K562 (cell line): ENCODE results near the gene AGAP3. TPM values are rescaled to one million over a fixed set of nuclear protein-coding genes. Genes with fewer than 3 reads are reported as not detected.

Experiments used
- BRD4 ChIP-seq: fragments of 200-600 bp; sonication (generic); IDR thresholded peaks from 2 replicates; pipeline ENCODE4 v1.6.1; 2017; ENCODE audit warnings: inconsistent platforms
- DDX20 ChIP-seq: fragments of 450-650 bp; IDR thresholded peaks from 2 replicates; pipeline ENCODE4 v1.6.1; 2016; ENCODE audit warnings: missing genetic modification characterization, low read depth, mild to moderate bottlenecking, missing compliant biosample characterization, moderate library complexity
- FOXK1 ChIP-seq: sonication (generic); formaldehyde crosslinking; IDR thresholded peaks from 2 replicates; pipeline ENCODE4 v1.8.0; 2022; ENCODE audit warnings: missing genetic modification reagents, mild to moderate bottlenecking, borderline replicate concordance
- HLTF ChIP-seq: fragments of 450-650 bp; IDR thresholded peaks from 2 replicates; pipeline ENCODE4 v1.6.1; 2016
- LCOR ChIP-seq: sonication (generic); formaldehyde crosslinking; IDR thresholded peaks from 2 replicates; pipeline ENCODE4 v1.8.0; 2022; ENCODE audit warnings: mild to moderate bottlenecking, missing genetic modification reagents
- MLLT1 ChIP-seq, 2 experiments: fragments of 450-650 bp; IDR thresholded peaks; 2 replicates each; pipeline ENCODE4 v1.6.1; 2016
- MTA3 ChIP-seq: fragments of 450-650 bp; formaldehyde crosslinking; IDR thresholded peaks from 2 replicates; pipeline ENCODE4 v1.6.1; 2017; ENCODE audit warnings: mild to moderate bottlenecking, borderline replicate concordance
- NCOA1 ChIP-seq: fragments of 450-650 bp; IDR thresholded peaks from 2 replicates; pipeline ENCODE4 v1.6.1; 2016; ENCODE audit warnings: low read depth
- NFIX ChIP-seq: fragments of 250-450 bp; sonication (Bioruptor Pico); IDR thresholded peaks from 2 replicates; pipeline ENCODE4 v1.4.0; 2020; ENCODE audit warnings: low read depth, mild to moderate bottlenecking, moderate library complexity
- NR1H2 ChIP-seq: sonication (generic); formaldehyde crosslinking; IDR thresholded peaks from 2 replicates; pipeline ENCODE4 v1.4.0; 2020; ENCODE audit warnings: mild to moderate bottlenecking, missing genetic modification reagents
- PKNOX1 ChIP-seq: fragments of 450-650 bp; IDR thresholded peaks from 2 replicates; pipeline ENCODE4 v1.6.1; 2016
- RBBP5 ChIP-seq: fragments of 200-600 bp; sonication (generic); IDR thresholded peaks from 2 replicates; pipeline ENCODE4 v1.6.1; 2012; ENCODE audit warnings: borderline replicate concordance, mild to moderate bottlenecking, low read length, control low read depth, inconsistent platforms; ENCODE audit not compliant: insufficient read depth, poor library complexity, severe bottlenecking
- RBM25 ChIP-seq: fragments of 200-400 bp; formaldehyde crosslinking; IDR thresholded peaks from 2 replicates; pipeline ENCODE4 v1.6.1; 2018; ENCODE audit warnings: low read length, low read depth, moderate library complexity; ENCODE audit not compliant: severe bottlenecking
- STAT5A ChIP-seq: IDR thresholded peaks from 2 replicates; pipeline ENCODE4 v1.6.1; 2012; ENCODE audit warnings: low read length, inconsistent platforms, borderline replicate concordance
- ZBED1 ChIP-seq: IDR thresholded peaks from 2 replicates; pipeline ENCODE4 v1.6.1; 2014
- ZNF316 ChIP-seq: fragments of 450-650 bp; IDR thresholded peaks from 2 replicates; pipeline ENCODE4 v1.6.1; 2016
- ZNF354B ChIP-seq: fragments of 250-450 bp; sonication (Bioruptor Pico); IDR thresholded peaks from 2 replicates; pipeline ENCODE4 v1.4.0; 2020
- ZNF507 ChIP-seq: conservative IDR thresholded peaks from 2 replicates; pipeline ENCODE4 v1.6.1; 2017; ENCODE audit warnings: missing genetic modification characterization, missing compliant biosample characterization
- ZNF766 ChIP-seq: fragments of 200-800 bp; sonication (Bioruptor generic); conservative IDR thresholded peaks from 2 replicates; pipeline ENCODE4 v1.6.1; 2016; ENCODE audit warnings: missing genetic modification characterization, missing compliant biosample characterization
- polyA plus RNA-seq, 8 experiments: library from polyadenylated mRNA; depleted of rRNA in 4 of 8; stranded (reverse) in 5 of 8; unstranded in 3 of 8; fragments of >200 nt; fragmentation: Nextera tagmentation in 2 of 8; fragmentation: Illumina TruSeq in 1 of 8; extraction: Ambion mirVana in 2 of 8; extraction: Trizol in 1 of 8; gene quantifications; 2 replicates each; pipeline versions ENCODE4 v1.2.1 to v1.2.3, GENCODE V29; 2011 to 2014; ENCODE audit warnings: inconsistent platforms in 1 of 8, missing spikeins in 1 of 8
- total RNA-seq, 7 experiments: library from RNA; depleted of rRNA in 6 of 7; stranded (reverse); fragments of >200 nt in 6 of 7; fragmentation: Illumina TruSeq in 2 of 7; extraction: Trizol in 2 of 7; gene quantifications; 2 replicates each; pipeline versions ENCODE4 v1.2.1 to v1.2.3, GENCODE V29; 2011 to 2021; ENCODE audit warnings: low replicate concordance in 1 of 7
- TF ChIP-seq, protein P1 (sequence below), 3 experiments: fragments of 200-800 bp in 1 of 3; sonication (Bioruptor generic) in 1 of 3; sonication (generic) in 1 of 3; formaldehyde crosslinking in 1 of 3; IDR thresholded peaks; 2 replicates each; pipeline versions ENCODE4 v1.6.1 to v1.8.0; 2016 to 2022; ENCODE audit warnings: mild to moderate bottlenecking in 2 of 3, missing compliant biosample characterization in 2 of 3, missing genetic modification characterization in 2 of 3, missing genetic modification reagents in 1 of 3
- TF ChIP-seq, protein P2 (sequence below), 2 experiments: fragments of 150-350 bp in 1 of 2; IDR thresholded peaks; 2 replicates each; pipeline ENCODE4 v1.6.1; 2012 to 2016; ENCODE audit warnings: low read depth in 2 of 2, low read length in 2 of 2, mild to moderate bottlenecking in 1 of 2, moderate library complexity in 1 of 2

Gene AGAP3
- total and polyA plus RNA-seq, 9 of the 15 experiments (the other 6 are each of a cell fraction or from before 2014, with no cell fraction given), result 3.4 to 208 (median 62.2) TPM

GRCh38 chr7:151061213-151062110 lies 24.8 kb upstream of the AGAP3 start (continued):
- TF ChIP-seq, protein P1, sequence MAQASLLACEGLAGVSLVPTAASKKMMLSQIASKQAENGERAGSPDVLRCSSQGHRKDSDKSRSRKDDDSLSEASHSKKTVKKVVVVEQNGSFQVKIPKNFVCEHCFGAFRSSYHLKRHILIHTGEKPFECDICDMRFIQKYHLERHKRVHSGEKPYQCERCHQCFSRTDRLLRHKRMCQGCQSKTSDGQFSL (CRISPR knock-in tag; IDR thresholded peaks at IDR 0.05), result 0 out of 2 replicates have a peak, but pooled peaks have one; percentile 60
- TF ChIP-seq, protein P1 (tag; IDR thresholded peaks at IDR 0.05), result no peak
- TF ChIP-seq, protein P2, sequence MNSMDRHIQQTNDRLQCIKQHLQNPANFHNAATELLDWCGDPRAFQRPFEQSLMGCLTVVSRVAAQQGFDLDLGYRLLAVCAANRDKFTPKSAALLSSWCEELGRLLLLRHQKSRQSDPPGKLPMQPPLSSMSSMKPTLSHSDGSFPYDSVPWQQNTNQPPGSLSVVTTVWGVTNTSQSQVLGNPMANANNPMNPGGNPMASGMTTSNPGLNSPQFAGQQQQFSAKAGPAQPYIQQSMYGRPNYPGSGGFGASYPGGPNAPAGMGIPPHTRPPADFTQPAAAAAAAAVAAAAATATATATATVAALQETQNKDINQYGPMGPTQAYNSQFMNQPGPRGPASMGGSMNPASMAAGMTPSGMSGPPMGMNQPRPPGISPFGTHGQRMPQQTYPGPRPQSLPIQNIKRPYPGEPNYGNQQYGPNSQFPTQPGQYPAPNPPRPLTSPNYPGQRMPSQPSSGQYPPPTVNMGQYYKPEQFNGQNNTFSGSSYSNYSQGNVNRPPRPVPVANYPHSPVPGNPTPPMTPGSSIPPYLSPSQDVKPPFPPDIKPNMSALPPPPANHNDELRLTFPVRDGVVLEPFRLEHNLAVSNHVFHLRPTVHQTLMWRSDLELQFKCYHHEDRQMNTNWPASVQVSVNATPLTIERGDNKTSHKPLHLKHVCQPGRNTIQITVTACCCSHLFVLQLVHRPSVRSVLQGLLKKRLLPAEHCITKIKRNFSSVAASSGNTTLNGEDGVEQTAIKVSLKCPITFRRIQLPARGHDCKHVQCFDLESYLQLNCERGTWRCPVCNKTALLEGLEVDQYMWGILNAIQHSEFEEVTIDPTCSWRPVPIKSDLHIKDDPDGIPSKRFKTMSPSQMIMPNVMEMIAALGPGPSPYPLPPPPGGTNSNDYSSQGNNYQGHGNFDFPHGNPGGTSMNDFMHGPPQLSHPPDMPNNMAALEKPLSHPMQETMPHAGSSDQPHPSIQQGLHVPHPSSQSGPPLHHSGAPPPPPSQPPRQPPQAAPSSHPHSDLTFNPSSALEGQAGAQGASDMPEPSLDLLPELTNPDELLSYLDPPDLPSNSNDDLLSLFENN (IDR thresholded peaks at IDR 0.05; ENCODE audit: low read depth in 2 of 2, low read length in 2 of 2), result no peak
- TF ChIP-seq NCOA1, result no peak
- no peak for TF ChIP-seq ZNF507
- TF ChIP-seq MLLT1 (IDR thresholded peaks at IDR 0.05), result peak in 1 of 2 experiments; percentile 52; a peak in 1 of 4 replicates
- peak; percentile 29 for TF ChIP-seq RBBP5
- TF ChIP-seq NFIX, result no peak
- 0 out of 2 replicates have a peak, but pooled peaks have one; percentile 33 for TF ChIP-seq ZBED1
- TF ChIP-seq RBM25, result no peak
- TF ChIP-seq FOXK1 (CRISPR knock-in tag), result no peak
- TF ChIP-seq HLTF, result peak; percentile 52; the same call in 1 of the 2 replicates
- 0 out of 2 replicates have a peak, but pooled peaks have one; percentile 25 for TF ChIP-seq LCOR (CRISPR knock-in tag)
- TF ChIP-seq PKNOX1, result no peak
- TF ChIP-seq DDX20, result no peak
- no peak for TF ChIP-seq NR1H2 (CRISPR knock-in tag)
- no peak for TF ChIP-seq BRD4
- 0 out of 2 replicates have a peak, but pooled peaks have one; percentile 14 for TF ChIP-seq ZNF316
- TF ChIP-seq ZNF766 (CRISPR knock-in tag), result no peak
- no peak for TF ChIP-seq STAT5A
- TF ChIP-seq ZNF354B (CRISPR knock-in tag), result no peak
- 0 out of 2 replicates have a peak, but pooled peaks have one; percentile 15 for TF ChIP-seq MTA3
